HepG2 (cell line): Measurements from ENCODE around the gene CISTR. TPM values are rescaled to one million over a fixed set of nuclear protein-coding genes. Genes with fewer than 3 reads are reported as not detected.

Experiments used
- EZH2 ChIP-seq: conservative IDR thresholded peaks from 2 replicates; pipeline ENCODE4 v1.6.1; 2012; ENCODE audit warnings: mild to moderate bottlenecking, low read depth, low read length, moderate library complexity
- HMGXB3 ChIP-seq: sonication (generic); formaldehyde crosslinking; IDR thresholded peaks from 2 replicates; pipeline ENCODE4 v1.4.0; 2020; ENCODE audit warnings: missing genetic modification reagents, borderline replicate concordance
- ISL2 ChIP-seq: sonication (generic); formaldehyde crosslinking; IDR thresholded peaks from 2 replicates; pipeline ENCODE4 v1.5.0; 2020; ENCODE audit warnings: missing genetic modification reagents
- KLF16 ChIP-seq, 2 experiments: sonication (generic) in 1 of 2; formaldehyde crosslinking in 1 of 2; IDR thresholded peaks; 2 replicates each; pipeline versions ENCODE4 v1.6.1 to v1.8.0; 2016 to 2023; ENCODE audit warnings: missing genetic modification reagents in 2 of 2, missing compliant biosample characterization in 1 of 2
- PLSCR1 ChIP-seq: sonication (generic); formaldehyde crosslinking; IDR thresholded peaks from 2 replicates; pipeline ENCODE4 v1.5.0; 2020; ENCODE audit warnings: missing genetic modification reagents, mild to moderate bottlenecking, borderline replicate concordance
- ZBED4 ChIP-seq: sonication (generic); formaldehyde crosslinking; IDR thresholded peaks from 2 replicates; pipeline ENCODE4 v1.4.0; 2020; ENCODE audit warnings: missing genetic modification reagents, borderline replicate concordance
- ZNF574 ChIP-seq: sonication (generic); formaldehyde crosslinking; IDR thresholded peaks from 2 replicates; pipeline ENCODE4 v1.4.0; 2020; ENCODE audit warnings: missing genetic modification reagents
- ZNF607 ChIP-seq: sonication (generic); formaldehyde crosslinking; IDR thresholded peaks from 2 replicates; pipeline ENCODE4 v1.5.1; 2020; ENCODE audit warnings: missing genetic modification reagents, mild to moderate bottlenecking, borderline replicate concordance
- polyA plus RNA-seq, 8 experiments: library from polyadenylated mRNA; depleted of rRNA in 3 of 8; stranded (reverse) in 7 of 8; unstranded in 1 of 8; fragments of >200 nt; fragmentation: Illumina TruSeq in 4 of 8; extraction: Trizol in 4 of 8; gene quantifications; 2 replicates each; pipeline versions ENCODE4 v1.2.1 to v1.2.3, GENCODE V29; 2011 to 2016; ENCODE audit warnings: low read depth in 4 of 8, missing spikeins in 1 of 8, mixed read lengths in 1 of 8; ENCODE audit not compliant: insufficient read depth in 1 of 8
- total RNA-seq, 5 experiments: library from RNA; depleted of rRNA; stranded (reverse); fragments of >200 nt; fragmentation: Illumina TruSeq; extraction: Trizol; gene quantifications; 2 replicates each; pipeline ENCODE4 v1.2.3, GENCODE V29; 2016; ENCODE audit warnings: low read depth in 1 of 5
- TF ChIP-seq, protein P1 (sequence below): IDR thresholded peaks from 2 replicates; pipeline ENCODE4 v1.6.1; 2016; ENCODE audit warnings: low read depth
- TF ChIP-seq, protein P2 (sequence below): sonication (generic); formaldehyde crosslinking; IDR thresholded peaks from 2 replicates; pipeline ENCODE4 v1.4.0; 2020; ENCODE audit warnings: missing genetic modification reagents, borderline replicate concordance

Gene CISTR
- total and polyA plus RNA-seq, 2 of the 13 experiments (the other 11 are each of a cell fraction or from before 2014, with no cell fraction given), result not detected

DNA sequence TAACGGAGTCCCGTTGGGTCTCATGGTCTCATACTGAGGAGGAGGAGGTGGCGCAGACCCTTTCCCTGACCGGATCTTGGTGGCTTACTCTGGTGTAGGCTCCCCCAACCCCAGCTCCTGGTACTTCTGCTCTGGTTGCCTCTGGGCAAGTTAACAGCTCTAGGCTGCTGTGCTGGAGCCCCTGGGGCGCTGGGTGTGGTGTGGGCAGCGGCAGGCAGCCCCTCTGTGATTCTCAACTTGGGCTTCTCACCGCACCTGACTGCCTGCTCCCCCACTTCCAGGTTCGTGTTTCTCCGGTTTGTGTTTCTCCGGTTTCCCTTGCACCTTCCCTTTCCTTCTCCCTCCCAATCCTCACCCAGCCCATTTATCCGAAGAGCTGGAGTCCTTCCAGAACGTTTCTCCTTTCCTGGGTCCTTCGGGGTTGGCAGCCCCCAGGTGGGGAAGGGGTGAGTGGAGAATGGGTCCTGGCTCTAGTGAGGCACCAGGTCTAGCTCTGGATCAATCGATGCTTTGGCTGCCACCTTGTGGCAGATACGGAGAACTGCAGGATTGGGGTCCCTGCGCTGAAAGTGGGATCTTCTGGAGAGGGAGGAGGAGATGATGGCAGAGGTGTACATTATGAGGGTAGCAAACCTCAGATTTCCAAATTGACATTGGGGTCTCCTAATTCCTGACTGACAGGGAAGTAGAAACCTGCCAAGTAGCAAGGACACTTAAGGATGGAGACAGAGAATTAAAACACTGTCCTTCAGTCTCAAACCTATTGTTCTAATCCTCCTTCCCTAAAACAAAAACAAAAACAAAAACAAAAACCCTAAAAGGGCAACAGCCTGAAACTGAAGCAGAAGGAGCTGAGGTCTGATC lies 8.3 kb downstream of the CISTR start (continued):
- TF ChIP-seq ZBED4 (CRISPR knock-in tag), result 0 out of 2 replicates have a peak, but pooled peaks have one; percentile 23
- TF ChIP-seq, protein P1, sequence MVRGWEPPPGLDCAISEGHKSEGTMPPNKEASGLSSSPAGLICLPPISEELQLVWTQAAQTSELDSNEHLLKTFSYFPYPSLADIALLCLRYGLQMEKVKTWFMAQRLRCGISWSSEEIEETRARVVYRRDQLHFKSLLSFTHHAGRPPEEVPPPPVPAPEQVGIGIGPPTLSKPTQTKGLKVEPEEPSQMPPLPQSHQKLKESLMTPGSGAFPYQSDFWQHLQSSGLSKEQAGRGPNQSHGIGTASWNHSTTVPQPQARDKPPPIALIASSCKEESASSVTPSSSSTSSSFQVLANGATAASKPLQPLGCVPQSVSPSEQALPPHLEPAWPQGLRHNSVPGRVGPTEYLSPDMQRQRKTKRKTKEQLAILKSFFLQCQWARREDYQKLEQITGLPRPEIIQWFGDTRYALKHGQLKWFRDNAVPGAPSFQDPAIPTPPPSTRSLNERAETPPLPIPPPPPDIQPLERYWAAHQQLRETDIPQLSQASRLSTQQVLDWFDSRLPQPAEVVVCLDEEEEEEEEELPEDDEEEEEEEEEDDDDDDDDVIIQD (CRISPR knock-in tag), result peak; percentile 39; the same call in 1 of the 2 replicates
- no peak for TF ChIP-seq PLSCR1
- 0 out of 4 replicates have a peak, but pooled peaks of 1 of the 2 experiments have one; percentile 18 for TF ChIP-seq KLF16 (CRISPR knock-in tag; IDR thresholded peaks at IDR 0.05)
- TF ChIP-seq HMGXB3 (CRISPR knock-in tag), result no peak
- TF ChIP-seq ZNF574 (CRISPR knock-in tag), result no peak
- 0 out of 2 replicates have a peak, but pooled peaks have one; percentile 40 for TF ChIP-seq EZH2
- TF ChIP-seq ISL2 (CRISPR knock-in tag), result no peak
- no peak for TF ChIP-seq ZNF607 (CRISPR knock-in tag)
- TF ChIP-seq, protein P2, sequence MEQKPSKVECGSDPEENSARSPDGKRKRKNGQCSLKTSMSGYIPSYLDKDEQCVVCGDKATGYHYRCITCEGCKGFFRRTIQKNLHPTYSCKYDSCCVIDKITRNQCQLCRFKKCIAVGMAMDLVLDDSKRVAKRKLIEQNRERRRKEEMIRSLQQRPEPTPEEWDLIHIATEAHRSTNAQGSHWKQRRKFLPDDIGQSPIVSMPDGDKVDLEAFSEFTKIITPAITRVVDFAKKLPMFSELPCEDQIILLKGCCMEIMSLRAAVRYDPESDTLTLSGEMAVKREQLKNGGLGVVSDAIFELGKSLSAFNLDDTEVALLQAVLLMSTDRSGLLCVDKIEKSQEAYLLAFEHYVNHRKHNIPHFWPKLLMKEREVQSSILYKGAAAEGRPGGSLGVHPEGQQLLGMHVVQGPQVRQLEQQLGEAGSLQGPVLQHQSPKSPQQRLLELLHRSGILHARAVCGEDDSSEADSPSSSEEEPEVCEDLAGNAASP, result no peak
